Fibroblast of pulmonary artery (primary cell): ENCODE data around the gene CDHR3.

Experiments used
- DNase-seq: peaks from one replicate; pipeline ENCODE4 v3.0.0-alpha.2; 2010; ENCODE audit warnings: low read depth
- H3K4me3 ChIP-seq: replicated peaks from 2 replicates; pipeline ENCODE4 v1.5.1; 2011; ENCODE audit warnings: low read depth, mild to moderate bottlenecking, control low read depth, low read length, moderate library complexity
- TF ChIP-seq, protein P1 (sequence below): IDR thresholded peaks from 2 replicates; pipeline ENCODE4 v1.5.1; 2011; ENCODE audit warnings: mild to moderate bottlenecking, control low read depth, low read length, inconsistent platforms; ENCODE audit errors: missing control alignments

The CDHR3 gene

DNA sequence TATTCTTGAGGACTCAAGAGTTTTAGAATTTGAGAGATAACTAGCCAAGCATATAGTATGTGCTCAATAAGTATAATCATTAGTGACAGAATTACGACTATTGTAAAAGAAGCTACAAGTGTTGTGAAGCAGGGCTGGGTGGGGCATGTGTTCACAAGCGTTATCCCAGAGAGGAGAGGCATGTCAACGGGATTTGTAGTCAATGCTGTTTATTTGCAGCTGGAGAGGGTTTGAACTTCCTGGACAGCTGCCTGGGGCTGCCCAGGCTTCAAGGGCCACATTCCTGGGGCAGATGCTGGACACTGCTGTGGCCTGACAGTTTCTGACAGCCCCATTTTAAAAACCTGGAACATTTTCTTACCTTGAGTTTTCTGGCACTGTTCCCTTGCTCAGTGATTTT, 36.9 kb upstream of the CDHR3 start:
- TF ChIP-seq, protein P1, sequence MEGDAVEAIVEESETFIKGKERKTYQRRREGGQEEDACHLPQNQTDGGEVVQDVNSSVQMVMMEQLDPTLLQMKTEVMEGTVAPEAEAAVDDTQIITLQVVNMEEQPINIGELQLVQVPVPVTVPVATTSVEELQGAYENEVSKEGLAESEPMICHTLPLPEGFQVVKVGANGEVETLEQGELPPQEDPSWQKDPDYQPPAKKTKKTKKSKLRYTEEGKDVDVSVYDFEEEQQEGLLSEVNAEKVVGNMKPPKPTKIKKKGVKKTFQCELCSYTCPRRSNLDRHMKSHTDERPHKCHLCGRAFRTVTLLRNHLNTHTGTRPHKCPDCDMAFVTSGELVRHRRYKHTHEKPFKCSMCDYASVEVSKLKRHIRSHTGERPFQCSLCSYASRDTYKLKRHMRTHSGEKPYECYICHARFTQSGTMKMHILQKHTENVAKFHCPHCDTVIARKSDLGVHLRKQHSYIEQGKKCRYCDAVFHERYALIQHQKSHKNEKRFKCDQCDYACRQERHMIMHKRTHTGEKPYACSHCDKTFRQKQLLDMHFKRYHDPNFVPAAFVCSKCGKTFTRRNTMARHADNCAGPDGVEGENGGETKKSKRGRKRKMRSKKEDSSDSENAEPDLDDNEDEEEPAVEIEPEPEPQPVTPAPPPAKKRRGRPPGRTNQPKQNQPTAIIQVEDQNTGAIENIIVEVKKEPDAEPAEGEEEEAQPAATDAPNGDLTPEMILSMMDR = no peak
- no peak overlapping the region for H3K4me3 ChIP-seq
- no peak for DNase-seq

DNA sequence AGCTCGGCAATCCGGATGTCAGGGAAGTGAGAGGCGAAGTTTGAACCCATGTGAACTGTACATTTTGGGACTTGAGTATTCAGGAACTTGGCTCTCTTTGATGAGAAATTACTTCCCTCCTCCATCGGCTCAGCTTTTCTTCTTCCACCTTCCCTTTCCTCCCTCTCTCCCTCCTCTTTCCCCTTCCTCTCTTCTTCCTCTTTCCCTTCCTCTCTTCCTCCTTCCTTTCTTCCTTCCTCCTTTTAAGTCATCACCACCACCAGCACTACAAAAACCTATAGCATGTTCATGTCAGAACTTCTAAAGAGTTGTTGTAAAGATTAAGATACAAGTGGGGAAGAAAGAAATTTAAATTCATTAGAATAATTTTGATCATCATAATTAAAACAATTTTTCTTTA, 31.9 kb upstream of the CDHR3 start:
- no peak overlapping the region for H3K4me3 ChIP-seq
- TF ChIP-seq, protein P1 = no peak
- DNase-seq = no peak

DNA sequence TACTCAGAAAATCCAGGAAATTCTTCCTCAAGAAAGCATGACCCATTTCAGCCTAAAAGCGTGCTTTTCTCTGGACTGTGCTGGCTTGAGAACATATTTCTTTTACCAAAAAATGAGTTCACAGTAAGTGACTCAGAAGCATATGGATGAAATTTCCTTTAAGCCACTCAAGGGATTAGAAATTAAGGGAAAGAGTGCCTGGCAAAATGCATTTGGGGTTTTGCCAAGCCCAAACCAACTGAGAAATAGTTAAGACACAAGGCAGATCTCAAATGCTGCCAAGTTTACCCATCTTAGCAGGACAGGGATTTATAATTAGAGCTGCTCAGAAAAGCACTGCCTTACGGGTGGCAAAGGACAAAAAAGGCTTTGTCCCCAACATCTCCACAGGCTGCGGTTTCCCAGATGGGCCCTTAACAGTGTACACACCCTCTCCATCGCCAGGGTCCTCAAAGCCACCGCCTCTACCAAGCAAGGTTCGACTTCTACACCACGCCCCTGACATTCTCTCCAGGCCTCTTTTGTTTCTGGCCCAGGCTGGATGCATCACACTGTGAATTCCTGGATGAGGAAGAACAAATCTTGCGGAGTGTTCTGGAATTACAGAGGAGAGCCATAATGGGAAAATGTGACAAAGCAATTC, 30.1 kb upstream of the CDHR3 start:
- TF ChIP-seq, protein P1 = no peak
- H3K4me3 ChIP-seq = no peak overlapping the region
- peak; percentile 54 for DNase-seq

DNA sequence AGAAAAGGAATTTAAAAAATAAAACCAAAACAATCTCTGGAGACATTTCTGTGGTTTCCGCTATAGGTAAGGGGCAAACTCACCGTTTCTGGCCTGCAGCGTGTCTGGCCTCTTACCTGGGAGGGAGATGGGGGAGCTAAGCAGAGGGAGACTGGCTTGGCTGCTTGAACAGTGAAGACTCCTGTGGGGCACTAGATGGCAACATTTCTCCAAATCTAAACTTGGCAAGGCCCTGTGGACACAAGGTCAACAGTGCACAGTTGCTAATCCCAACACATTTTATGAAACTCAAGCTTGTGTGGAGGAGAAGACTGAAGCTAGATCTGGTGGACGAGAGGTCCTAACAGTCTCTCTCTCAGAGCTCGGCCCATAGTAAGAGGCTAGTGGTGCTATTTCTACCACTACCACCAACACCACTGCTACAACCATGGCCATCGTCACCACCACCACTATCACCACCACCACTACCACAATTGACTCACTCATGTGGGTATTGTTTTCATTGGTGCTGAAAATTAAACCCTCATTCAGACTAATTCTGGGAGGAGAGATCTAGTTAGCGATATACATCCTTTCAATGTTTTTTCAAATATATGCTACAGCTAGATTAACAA, 28.4 kb upstream of the CDHR3 start:
- no peak overlapping the region for H3K4me3 ChIP-seq
- TF ChIP-seq, protein P1 = peak; percentile 28
- peak; percentile 60 for DNase-seq

DNA sequence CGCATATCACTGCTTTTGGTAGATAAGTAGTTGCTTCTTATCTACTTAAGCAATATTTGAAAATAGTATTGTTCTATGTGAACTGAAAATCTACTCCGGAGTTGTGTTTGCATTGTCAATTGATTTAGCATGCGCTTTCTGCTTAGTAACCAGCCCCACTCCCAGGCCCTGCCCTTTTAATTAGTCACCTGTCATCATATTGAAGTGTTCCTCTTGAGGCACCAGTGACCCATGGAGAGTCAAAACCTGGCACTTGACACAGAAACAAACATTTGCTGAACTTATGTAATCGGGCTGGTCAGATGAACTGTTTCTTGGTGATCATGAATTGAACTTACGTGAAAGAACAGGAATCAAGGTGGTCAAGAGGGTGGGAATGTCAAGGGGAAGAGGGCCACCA, 27.8 kb upstream of the CDHR3 start:
- TF ChIP-seq, protein P1 = no peak
- no peak for DNase-seq
- H3K4me3 ChIP-seq = no peak overlapping the region

DNA sequence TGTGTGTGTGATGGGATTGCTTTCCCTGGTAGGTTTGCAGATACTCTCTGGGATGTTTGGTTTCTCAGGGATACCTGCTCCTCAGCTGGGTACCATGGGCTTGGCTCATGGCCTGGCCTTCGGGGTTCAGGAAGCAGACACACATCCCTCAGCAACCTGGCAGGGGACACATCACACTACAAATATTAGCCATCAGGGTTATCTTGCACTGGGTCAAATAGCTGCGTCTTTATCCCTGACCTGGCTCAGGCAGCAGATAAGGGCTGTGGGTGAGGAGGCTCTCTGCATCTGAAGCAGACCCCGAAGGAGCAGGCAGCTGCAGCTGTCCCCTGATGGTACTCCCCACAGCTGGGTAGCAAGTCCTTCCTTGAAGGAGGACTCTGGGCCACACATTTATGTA, 25.7 kb upstream of the CDHR3 start:
- no peak for DNase-seq
- TF ChIP-seq, protein P1 = no peak
- no peak overlapping the region for H3K4me3 ChIP-seq

DNA sequence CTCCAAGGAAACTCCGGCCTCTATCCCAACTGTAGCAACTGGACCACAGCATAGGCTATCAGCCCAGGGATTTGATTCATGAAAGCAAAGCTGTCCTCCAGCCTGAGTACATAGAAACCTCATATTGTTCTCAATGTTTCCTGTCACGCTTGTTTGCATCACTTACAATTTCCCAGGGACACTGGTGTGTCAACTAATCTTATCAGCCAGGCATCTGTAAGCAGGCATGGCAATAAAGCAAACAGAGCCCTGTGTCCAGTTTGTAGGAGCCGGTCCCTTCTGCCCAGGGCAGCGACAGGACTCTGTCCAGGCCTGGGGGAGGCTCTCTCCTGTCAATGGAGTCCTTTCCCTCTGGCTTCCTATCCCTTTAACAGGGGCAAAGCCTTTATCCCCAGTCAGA, 23.0 kb upstream of the CDHR3 start:
- DNase-seq = no peak
- TF ChIP-seq, protein P1 = no peak
- no peak overlapping the region for H3K4me3 ChIP-seq
